Heart right ventricle (tissue), 16 donors: ENCODE results near the gene TOGARAM2. TPM values are rescaled to one million over a fixed set of nuclear protein-coding genes. Genes with fewer than 3 reads are reported as not detected.
A peak's percentile ranks its signal among the peaks of the same experiment; 100 is the strongest.

Experiments used
- ATAC-seq, 8 donors: fragments of 200-7000 bp; cut with Tn5 transposase; one replicate each; pipeline ENCODE4 v1.9.1; 2020; ENCODE audit warnings: mild to moderate bottlenecking in 8 of 8, moderate library complexity in 8 of 8, moderate number of reproducible peaks in 1 of 8
- DNase-seq, 2 donors: peaks; one replicate each; pipeline ENCODE4 v3.0.0-alpha.2; 2020
- H3K27ac ChIP-seq, 10 donors: fragments of 200-600 bp; sonication (generic) in 2 of 10; one replicate each; pipeline versions ENCODE4 v1.5.0 to v1.8.0; 2020 to 2022; ENCODE audit warnings: mild to moderate bottlenecking in 3 of 10
- H3K27me3 ChIP-seq, 7 donors: fragments of 200-600 bp; one replicate each; pipeline ENCODE4 v1.8.0; 2021 to 2022; ENCODE audit warnings: mild to moderate bottlenecking in 2 of 7
- H3K36me3 ChIP-seq, 9 donors: fragments of 200-600 bp; sonication (generic) in 1 of 9; one replicate each; pipeline versions ENCODE4 v1.5.0 to v1.8.0; 2020 to 2022; ENCODE audit warnings: mild to moderate bottlenecking in 2 of 9
- H3K4me1 ChIP-seq, 9 donors: fragments of 200-600 bp; sonication (generic) in 1 of 9; one replicate each; pipeline versions ENCODE4 v1.5.0 to v1.8.0; 2020 to 2022; ENCODE audit warnings: mild to moderate bottlenecking in 4 of 9
- H3K4me3 ChIP-seq, 10 donors: fragments of 200-600 bp; sonication (generic) in 2 of 10; one replicate each; pipeline versions ENCODE4 v1.5.0 to v1.8.0; 2020 to 2022; ENCODE audit warnings: mild to moderate bottlenecking in 7 of 10, moderate library complexity in 2 of 10
- H3K9me3 ChIP-seq, 11 donors: fragments of 200-600 bp in 10 of 11; sonication (generic) in 2 of 11; one replicate each; pipeline versions ENCODE4 v1.5.0 to v1.8.0; 2013 to 2022; ENCODE audit warnings: mild to moderate bottlenecking in 2 of 11, control low read depth in 1 of 11, moderate library complexity in 1 of 11
- WGBS, 2 donors: extraction: QIAGEN DNeasy Blood & Tissue Kit; methylation state at CpG; one replicate each; pipeline ENCODE4 v1.1.7; 2013; ENCODE audit warnings: inconsistent platforms in 1 of 2; 5-methylcytosine and 5-hydroxymethylcytosine counted together
- intact Hi-C, 10 donors: fragments of 100-400 bp; cut with DNase I; formaldehyde crosslinking; loops; one replicate each; pipeline versions ENCODE4 v1.11.1 to v1.14.2; 2022
- polyA plus RNA-seq, 2 donors: library from polyadenylated mRNA; stranded (reverse); fragments of 200-250 nt; gene quantifications; one replicate each; pipeline ENCODE4 v1.2.3, GENCODE V29; 2013
- total RNA-seq, 10 donors: library from RNA; stranded (reverse); fragmentation: NEBNext Ultra II Directional in 3 of 10; extraction: Animal tissue kit (Norgen Biotek cat#: 25700) in 3 of 10; gene quantifications; one replicate each; pipeline versions ENCODE4 v1.2.1 to v1.2.4, GENCODE V29; 2021 to 2023
- TF ChIP-seq, protein P1 (sequence below), 9 donors: fragments of 200-600 bp; sonication (generic) in 2 of 9; IDR thresholded peaks; one replicate each; pipeline versions ENCODE4 v1.5.0 to v1.8.0; 2021 to 2022; ENCODE audit warnings: antibody characterized with exemption in 9 of 9, mild to moderate bottlenecking in 5 of 9, moderate library complexity in 1 of 9
- donor health status: Arrhythmogenic right ventricular cardiomyopathy.
- donor health status: ischemic (EF 13 %, LVEDD 7.1; RV severe dilation, severe dysfunction).
- donor health status: healthy with polysubstance abuse.
- donor health status: DM: no; HTN: yes; CAD: no.
- donor health status: DM: no; HTN: no; CAD: no.
- donor health status: ischemic (EF 25% LVEDD 6.9; RV normal size, moderate dysfunction).
- donor health status: ischemic (EF 25% LVEDD 5.7; RV mildly dilated, moderate dysfunction).
- donor health status: healthy.
- donor health status: DM: yes; HTN: yes; CAD: no.
- donor health status: Ischemic cardiomyopathy.
- donor health status: ischemic (EF 35%, LVEDD 5.7; RV mildly dilated, moderate dysfunction).
- donor health status: nonischemic (EF 11% LVEDD 7.7; RV severe dilation, severe dysfunction).
- donor health status: DM: yes; HTN: yes; CAD: no.
- donor health status: PGD.
- donor health status: ischemic (EF 29% LVEDD 5.4; RV normal size, mild dysfunction).
- donor health status: nonischemic (EF 23%, LVEDD 6.1; RV moderate dilation, normal function).

Gene TOGARAM2
- total and polyA plus RNA-seq, 12 donors, result 1.4 to 68.3 (median 14.6) TPM

DNA sequence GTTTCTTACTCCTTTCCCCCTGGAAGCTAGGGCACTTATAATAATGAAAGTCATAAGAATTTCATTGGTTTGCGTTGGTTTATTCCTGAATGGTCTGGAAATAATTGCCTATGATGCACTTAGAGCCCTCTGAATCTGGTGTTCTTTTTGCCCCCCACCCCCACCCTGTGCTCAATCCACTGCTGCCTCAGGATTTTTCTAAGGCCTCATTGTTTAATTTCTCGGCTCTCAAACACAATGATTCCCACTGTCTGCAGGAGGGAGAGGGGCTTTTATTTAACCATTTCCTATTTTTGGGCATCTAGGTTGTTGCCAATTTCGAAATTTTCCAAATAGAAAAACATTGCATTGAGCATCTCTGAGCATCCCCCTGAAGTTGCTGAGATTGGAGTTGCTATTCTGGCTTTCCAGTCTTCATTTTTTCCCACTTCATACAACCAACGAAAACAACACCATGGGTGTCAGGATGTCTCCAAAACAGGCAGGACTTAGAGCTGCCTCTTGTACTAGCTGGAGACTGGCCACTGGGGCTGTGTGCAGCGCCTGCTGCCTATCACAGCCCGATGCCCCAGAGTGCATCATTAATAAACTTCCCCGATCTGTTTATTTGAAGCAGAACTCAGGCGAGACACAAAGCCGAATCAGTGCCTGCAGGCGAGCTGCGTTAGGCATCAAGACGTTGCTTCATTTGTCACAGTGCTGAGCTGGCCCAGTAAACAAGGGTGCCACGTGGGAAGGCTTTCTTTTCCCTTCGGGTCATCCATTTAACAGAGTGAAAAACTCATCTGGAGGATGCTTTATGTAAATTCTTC, 95.0 kb downstream of the TOGARAM2 start:
- peaks cover 0 to 7% (median 0%) of the 10 kb centered on the region in 7 donors for H3K27me3 ChIP-seq
- peaks cover 0 to 37% (median 9%) of the 10 kb centered on the region in 11 donors for H3K9me3 ChIP-seq
- intact Hi-C loops, result loop anchor here in 1 of 10 donors (5.0 kb wide), 1 partner anchor 36 kb away; no protein-coding TSS in a partner anchor
- no peak overlapping the region for H3K4me3 ChIP-seq
- no peak for DNase-seq
- ATAC-seq, result peak in 1 of 8 donors; percentile 41
- peaks cover 0 to 15% (median 5%) of the 10 kb centered on the region in 9 donors for H3K4me1 ChIP-seq
- H3K27ac ChIP-seq, result no peak overlapping the region
- no peaks in the 10 kb centered on the region for H3K36me3 ChIP-seq
- WGBS, 2 donors, result 55 to 63% methylated on average over 14 of the region's 14 CpGs
- TF ChIP-seq, protein P1, sequence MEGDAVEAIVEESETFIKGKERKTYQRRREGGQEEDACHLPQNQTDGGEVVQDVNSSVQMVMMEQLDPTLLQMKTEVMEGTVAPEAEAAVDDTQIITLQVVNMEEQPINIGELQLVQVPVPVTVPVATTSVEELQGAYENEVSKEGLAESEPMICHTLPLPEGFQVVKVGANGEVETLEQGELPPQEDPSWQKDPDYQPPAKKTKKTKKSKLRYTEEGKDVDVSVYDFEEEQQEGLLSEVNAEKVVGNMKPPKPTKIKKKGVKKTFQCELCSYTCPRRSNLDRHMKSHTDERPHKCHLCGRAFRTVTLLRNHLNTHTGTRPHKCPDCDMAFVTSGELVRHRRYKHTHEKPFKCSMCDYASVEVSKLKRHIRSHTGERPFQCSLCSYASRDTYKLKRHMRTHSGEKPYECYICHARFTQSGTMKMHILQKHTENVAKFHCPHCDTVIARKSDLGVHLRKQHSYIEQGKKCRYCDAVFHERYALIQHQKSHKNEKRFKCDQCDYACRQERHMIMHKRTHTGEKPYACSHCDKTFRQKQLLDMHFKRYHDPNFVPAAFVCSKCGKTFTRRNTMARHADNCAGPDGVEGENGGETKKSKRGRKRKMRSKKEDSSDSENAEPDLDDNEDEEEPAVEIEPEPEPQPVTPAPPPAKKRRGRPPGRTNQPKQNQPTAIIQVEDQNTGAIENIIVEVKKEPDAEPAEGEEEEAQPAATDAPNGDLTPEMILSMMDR (IDR thresholded peaks at IDR 0.05), result no peak

DNA sequence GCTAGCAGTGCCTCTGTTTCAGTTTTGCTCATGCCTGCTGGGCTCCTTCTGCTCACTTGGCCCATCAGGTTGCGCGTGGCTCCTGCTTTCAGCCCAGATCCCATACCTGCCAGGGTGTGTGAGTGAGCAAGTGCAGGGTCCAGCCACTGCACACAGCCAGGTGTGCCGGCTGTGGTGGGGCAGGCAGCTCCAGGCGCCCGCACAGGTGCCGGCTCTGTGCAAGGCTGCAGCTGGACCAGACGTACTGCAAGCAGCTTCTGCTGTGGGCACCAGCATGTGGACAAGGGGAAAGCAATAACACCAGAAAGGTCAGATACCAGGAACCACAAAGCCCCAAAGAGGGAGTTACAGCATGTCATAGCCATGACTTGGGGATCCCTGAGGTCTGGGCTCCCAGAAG, 98.8 kb downstream of the TOGARAM2 start:
- Histone ChIP-seq H3K27ac (no peak overlapping the region), H3K9me3 (peaks cover 0 to 42% (median 9%) of the 10 kb centered on the region in 11 donors), H3K4me3 (no peak overlapping the region), H3K36me3 (no peaks in the 10 kb centered on the region), H3K27me3 (no peaks in the 10 kb centered on the region), H3K4me1 (peaks cover 0 to 15% (median 0%) of the 10 kb centered on the region in 9 donors)
- TF ChIP-seq, protein P1 (IDR thresholded peaks at IDR 0.05), result no peak
- WGBS, 2 donors, result 90 to 96% methylated on average over 7 of the region's 7 CpGs
- intact Hi-C loops, result loop anchor here in 1 of 10 donors (5.0 kb wide), 1 partner anchor 32 kb away; no protein-coding TSS in a partner anchor
- ATAC-seq (no peak), DNase-seq (no peak)

DNA sequence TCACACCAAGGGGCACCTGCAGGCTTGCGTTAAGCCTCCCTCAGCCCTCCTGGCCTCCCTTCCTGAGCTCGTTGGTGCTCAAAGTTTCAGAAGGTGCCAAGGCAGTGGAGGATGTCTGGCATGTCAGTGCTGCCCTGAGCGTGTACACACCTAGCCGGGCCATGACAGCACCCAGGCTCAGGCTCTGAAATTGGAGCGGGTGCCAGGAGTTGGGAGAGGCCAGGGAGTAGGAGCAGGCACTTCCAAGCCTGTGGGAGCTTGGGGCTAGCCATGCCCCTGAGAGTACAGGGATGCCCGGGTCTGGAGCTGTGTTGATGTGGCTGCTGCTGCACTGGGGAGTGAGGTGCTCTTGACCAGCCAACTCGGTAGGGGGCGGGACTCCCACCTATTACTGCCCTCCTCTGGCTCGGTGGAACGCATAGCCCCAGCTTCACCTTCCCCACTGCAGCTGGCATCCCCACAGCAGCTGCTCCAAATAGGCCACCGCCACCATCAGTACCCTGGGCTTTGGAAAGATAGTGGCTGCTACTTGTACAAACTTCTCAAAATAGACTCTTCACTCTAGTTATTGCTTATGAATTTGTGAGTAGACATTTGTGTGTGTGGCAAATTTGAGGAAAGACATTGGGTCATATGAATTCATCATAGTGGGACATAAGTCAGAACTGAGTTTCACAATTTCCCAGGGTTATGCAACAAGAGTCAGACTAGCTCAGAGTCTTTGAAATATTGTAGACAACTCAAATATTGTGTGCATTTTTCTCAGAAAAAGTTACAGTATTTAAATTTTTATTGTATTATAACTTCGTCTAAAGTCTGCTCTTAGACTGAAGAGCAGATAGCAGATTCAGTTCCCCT, 100.0 kb downstream of the TOGARAM2 start:
- Histone ChIP-seq H3K27me3 (no peaks in the 10 kb centered on the region), H3K4me1 (peaks cover 0 to 15% (median 0%) of the 10 kb centered on the region in 9 donors), H3K36me3 (no peaks in the 10 kb centered on the region), H3K9me3 (peaks cover 0 to 42% (median 9%) of the 10 kb centered on the region in 11 donors), H3K27ac (peak overlapping the region in 1 of 10 donors; percentile 24), H3K4me3 (no peak overlapping the region)
- 85 to 86% methylated on average over 12 of the region's 12 CpGs for WGBS, 2 donors
- TF ChIP-seq, protein P1 (IDR thresholded peaks at IDR 0.05), result no peak
- intact Hi-C loops, result no loop called here
- DNase-seq (no peak), ATAC-seq (peak in 2 of 8 donors; percentile 25 to 30)

DNA sequence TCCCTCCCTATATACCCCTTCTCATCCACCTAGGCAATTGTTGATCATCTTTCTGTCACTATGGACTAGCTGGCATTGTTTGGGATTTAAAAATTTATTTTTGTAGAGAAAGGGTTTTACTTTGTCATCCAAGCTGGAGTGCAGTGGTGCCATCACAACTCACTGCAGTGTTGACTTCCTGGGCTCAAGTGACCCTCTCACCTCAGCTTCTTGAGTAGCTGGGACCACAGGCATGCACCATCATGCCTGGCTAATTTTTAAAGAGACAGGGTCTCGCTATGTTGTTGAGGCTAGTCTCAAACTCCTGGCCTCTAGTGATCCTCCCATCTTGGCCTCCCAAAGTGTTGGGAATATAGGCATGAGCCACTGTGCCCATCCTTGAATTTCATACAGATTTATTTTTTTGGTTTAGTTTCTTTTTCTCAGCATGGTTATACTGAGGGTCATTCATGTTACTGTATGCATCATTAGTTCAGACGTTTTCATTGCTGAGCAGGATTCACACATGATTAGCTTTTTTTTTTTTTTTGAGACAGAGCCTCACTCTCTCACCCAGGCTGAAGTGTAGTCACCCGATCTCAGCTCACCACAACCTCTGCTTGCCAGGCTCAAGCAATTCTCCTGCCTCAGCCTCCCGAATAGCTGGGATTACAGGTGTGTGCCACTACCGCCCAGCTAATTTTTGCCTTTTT, 101.9 kb downstream of the TOGARAM2 start:
- TF ChIP-seq, protein P1 (IDR thresholded peaks at IDR 0.05), result no peak
- 83 to 84% methylated on average over 5 of the region's 5 CpGs for WGBS, 2 donors
- DNase-seq (no peak), ATAC-seq (no peak)
- Histone ChIP-seq H3K4me3 (no peak overlapping the region), H3K36me3 (no peaks in the 10 kb centered on the region), H3K4me1 (peaks cover 0 to 15% (median 0%) of the 10 kb centered on the region in 9 donors), H3K27me3 (no peaks in the 10 kb centered on the region), H3K9me3 (peaks cover 0 to 35% (median 9%) of the 10 kb centered on the region in 11 donors), H3K27ac (no peak overlapping the region)
- intact Hi-C loops, result no loop called here
